DMS79 (cell line): Measurements from ENCODE around the gene DGKG.

ENCODE experiments used
- DNase-seq: peaks from one replicate; lab custom pipeline; 2025; lab: John Stamatoyannopoulos, UW

DGKG gene

DNA sequence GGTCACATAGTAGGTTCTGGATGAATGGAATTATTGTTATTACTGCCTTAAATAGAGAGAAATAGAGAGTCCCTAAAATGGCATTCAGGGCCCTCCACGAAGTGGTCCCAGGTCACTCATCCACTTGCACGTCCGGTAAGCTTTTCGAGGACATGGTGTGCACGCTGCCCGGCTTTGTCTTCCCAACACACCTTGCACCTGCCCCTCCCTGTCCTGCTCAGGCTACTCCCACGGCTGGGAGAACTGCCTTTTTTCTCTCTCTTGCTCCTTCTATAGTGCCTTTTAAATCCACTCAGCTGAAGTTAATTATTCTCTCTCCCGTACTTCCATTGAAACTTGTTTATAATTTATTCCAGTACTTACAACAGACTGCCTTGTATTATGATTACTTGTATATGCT, 5.6 kb upstream of the DGKG start:
- no peak for DNase-seq

DNA sequence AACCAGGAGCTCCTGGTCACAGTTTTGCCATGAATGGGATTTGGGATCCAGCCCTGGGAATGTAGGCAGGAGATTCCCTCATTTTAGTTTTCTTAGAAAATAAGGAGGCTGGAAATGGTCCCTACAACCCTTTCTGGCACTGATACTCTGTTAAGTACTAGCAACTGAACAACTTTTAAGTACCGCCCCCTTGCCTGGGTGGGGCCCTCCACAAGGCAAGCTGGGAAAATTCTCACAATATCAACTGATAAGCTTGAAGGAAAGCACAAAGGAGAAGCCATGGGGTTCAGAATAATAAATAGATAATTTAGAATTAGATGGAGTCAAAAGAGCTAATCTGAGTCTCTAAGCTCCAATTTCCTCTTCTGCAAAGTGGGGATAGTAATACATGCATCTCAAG, 4.2 kb upstream of the DGKG start:
- DNase-seq = no peak

- no peak for DNase-seq
These were observed 3.4 kb upstream of the DGKG start for GRCh38 chr3:186365202-186365974.

DNA sequence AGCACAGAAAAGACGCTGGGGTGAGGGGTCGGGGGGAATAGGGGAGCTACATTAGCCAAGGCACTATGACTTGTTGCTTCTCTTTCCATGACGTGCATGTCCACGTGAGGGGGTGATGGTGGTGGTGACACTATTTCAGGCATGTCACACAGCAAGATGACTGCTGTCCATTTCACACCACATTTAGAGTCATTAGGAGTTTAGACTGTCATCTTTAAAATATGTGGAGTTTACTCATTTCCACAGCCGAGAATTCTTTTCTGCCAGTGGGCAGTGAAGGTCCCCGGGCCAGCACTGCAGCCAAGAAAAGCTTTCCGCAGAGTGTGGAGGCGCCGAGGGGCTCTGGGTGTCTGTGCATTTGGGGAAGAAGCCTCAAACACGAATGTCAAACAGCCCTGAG, 954 bp upstream of the DGKG start:
- DNase-seq = no peak

DNA sequence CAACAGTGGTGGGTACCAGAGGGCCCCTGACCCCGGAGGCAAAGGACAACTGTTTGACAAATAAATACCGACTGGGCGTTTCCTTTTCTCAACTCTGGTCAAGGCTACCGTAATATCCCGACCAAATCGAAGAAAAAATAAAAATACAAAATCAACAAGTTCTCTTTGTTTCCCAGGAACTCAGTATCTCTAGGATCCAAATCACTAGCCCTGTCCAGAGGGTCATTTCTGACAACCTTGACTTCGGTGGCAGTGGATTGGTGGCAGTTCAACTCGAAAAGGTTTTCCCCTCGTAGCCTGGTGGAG, 456 bp upstream of the DGKG start:
- no peak for DNase-seq

- DNase-seq = no peak
These were observed 730 bp downstream of the DGKG start for GRCh38 chr3:186361246-186361761.

GRCh38 chr3:186360779-186361178, 1.3 kb downstream of the DGKG start:
- no peak for DNase-seq

DNA sequence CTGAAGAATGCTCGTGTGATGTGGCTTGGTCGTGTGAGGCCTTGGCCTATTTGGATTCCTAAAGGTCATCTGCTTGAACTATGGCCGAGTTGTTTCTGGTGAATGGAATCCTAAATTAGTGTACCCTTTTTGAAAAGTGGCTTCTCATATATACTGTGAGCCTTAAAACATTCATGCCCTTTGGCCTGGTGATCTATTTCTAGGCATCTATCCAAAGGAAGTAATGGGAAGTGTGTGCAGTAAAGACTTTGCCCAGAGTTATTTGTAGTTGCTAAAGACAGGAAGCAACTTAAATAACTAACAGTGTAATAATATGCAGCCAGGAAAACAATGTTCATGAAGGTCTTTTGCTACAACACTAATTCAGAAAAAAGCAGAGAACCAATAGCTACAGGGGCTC, 3.0 kb downstream of the DGKG start:
- no peak for DNase-seq

- no peak for DNase-seq
These were observed 5.9 kb downstream of the DGKG start for GRCh38 chr3:186356152-186356551.

DNA sequence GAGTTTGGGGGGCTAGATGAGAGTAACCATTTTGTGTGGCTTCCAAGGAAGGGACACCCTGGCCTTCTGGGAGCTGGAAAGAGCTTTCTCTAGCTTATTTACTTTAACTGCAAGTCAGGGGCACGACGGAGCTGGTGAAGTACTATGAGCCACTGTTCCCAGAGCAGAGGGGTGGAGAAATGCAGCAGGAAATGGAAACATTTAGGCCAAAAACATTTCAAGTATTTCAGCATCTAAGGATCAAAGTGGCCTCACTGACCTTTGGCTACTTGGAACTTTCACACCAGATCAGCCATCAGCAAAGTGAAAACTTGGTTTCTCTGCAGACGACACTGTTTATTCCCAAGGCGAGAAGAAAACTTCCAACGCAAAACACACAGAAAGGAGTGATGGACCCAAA, 7.9 kb downstream of the DGKG start:
- no peak for DNase-seq

- no peak for DNase-seq
These were observed 9.7 kb downstream of the DGKG start for GRCh38 chr3:186352369-186352768.

DNA sequence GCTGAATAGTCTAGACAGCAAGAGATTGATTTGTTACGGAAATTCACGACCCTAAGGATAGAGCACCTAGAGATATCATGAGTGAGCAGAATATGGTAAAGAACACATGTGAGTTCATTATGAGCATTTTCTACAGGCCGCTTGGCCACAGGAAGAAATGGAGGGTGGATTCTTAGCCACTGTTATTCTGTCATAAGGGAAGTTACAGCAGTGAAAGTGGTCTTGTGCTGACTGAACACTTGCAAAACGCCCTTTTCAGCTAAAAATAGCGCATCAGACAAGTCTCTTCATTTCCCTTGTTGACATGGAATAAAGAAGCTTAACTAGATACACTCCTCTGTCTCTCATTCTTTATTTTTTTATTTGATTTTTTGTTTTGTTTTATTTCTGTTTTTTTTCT, 19.8 kb downstream of the DGKG start:
- DNase-seq = no peak

- DNase-seq = no peak
These were observed 21.8 kb downstream of the DGKG start for GRCh38 chr3:186340204-186340603.

DNA sequence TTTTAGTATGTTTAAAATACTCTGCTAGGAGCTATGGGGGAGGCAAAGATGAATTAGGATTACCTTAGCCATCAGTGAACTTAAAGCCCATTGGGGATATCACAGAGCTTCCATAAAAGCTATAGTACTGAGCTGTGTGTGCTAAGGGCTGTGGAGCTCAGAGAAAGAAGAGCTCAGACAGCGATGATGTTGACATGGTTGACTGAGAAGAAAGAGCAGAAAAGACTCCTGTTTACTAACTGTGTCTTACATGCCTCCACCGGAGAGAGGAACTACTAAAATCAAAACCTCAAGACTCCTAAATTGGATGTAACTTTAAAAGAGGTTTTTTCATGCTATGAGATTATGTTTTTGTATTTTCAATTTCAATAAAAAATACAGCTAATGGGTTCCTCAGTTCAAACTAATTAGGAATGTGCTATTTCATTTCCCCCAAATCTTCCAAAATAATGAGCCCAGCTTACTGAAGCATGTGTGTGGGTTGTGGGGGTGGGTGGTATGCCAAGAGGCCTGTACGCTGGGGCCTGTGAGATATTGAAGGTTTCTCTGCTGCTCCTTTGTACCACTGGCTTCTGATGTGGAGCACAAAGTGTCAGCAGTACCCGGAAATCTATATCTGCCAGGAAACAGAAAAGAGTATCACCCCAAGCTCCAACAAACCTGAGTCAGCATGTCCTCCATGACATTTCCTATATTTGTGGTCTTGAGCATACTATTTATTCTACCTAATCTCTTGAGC, 22.7 kb downstream of the DGKG start:
- no peak for DNase-seq

- no peak for DNase-seq
These were observed 28.8 kb downstream of the DGKG start for GRCh38 chr3:186333256-186333655.

- no peak for DNase-seq
These were observed 31.1 kb downstream of the DGKG start for GRCh38 chr3:186330772-186331460.

- no peak for DNase-seq
These were observed 32.4 kb downstream of the DGKG start for GRCh38 chr3:186329589-186329988.

DNA sequence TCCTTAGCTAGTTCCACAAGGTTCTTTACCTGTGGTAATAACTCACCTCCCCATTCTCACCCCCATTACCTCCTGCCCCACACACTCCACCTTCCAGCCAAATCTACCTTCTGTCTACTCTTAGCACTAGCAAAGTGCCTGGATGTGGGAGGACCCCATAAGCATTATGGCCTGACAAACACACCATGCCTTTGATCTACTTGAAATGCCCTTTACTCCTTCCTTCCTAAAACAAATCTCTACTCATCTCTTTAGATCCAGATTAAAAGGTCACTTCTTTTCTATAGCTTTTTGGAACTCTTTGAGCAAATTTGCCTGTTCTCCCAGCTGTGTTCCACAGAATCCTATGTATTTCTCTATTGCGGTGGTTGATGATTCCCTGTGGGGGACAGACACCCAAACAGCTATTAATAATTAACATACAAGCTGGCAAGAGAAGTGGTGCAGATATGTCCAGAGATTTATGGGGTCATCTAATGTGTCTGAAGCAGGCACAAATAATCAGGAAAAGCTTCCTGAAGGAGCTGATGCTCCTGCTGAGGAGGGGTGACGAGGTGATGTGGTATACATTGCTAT, 34.0 kb downstream of the DGKG start:
- no peak for DNase-seq

- DNase-seq = no peak
These were observed 39.3 kb downstream of the DGKG start for GRCh38 chr3:186322761-186323160.

DNA sequence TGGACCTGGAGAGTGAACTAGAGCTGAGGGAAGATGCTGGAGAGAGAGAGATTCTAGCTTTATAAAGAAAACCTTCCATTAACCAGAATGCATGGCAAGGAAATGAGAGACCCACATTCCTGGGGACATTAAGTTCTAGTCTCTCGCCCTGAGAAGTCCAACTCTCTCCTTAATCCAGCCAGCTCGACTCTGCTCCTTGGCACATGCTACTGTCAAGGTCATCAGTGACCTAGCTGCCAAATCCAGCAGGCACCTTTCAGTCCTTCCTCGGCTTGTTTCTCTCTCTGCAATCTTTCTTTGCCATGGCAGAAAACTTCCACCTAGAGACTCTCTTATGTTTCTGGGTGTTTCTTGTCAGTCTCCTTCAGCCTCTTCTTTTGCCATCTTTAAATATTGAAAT, 40.3 kb downstream of the DGKG start:
- no peak for DNase-seq

- peak; percentile 75 for DNase-seq
These were observed 41.0 kb downstream of the DGKG start for GRCh38 chr3:186320862-186321568.

DNA sequence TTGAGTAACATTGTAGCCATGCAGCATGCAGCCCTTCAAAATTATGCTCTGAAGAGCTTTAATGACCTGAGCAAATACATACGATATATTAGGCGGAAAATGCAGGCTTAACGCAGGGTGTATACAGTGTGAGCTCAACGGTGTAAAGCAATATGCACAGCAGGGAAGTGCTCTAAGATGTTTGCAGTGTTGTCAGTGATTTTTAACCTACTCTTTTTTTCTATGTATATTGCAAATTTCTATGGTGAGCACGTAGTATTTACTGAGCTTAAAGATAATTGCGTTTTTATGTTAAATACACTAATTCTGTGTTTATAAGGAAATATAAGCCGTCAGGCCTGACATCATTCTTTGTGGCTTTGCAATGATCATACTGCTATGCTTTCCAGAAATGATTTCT, 42.1 kb downstream of the DGKG start:
- DNase-seq = peak; percentile 12
